Nucleus accumbens (tissue), 56 donors: Measurements from ENCODE around the gene MRRF.
A peak's percentile ranks its signal among the peaks of the same experiment; 100 is the strongest.

ENCODE experiments used
- DNase-seq, 56 donors: peaks; one replicate each; lab custom pipeline; 2025; lab: John Stamatoyannopoulos, UW

Gene MRRF

DNA sequence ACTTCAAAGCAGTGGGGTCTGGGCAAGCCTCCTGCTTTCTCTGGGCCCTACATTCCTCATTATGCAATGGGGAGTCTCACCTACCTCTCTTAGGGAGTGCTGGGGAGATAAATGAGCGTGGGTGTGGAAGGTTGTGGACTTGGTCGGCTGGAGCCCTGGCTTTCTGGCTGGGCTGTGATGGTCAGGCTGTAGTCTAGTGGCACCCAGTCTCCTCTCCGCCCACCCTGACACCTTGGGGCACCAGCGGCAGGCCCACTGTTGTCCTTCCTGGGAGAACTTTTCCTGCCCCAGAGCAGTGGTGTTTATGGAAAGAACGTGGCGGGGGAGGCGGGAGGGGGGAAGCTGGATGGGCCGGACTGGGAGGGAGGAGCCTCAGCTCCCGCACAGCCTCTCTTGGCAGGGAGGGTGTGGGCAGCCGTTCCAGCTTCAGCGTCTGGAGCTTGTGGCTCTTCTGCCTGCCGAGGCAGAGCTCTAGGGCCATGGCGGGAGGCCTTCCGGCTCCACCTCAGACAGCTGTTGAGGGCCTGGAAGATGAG lies 110.3 kb downstream of the MRRF start:
- DNase-seq = peak in 4 of 56 donors; percentile 10 to 39 (median 21)

DNA sequence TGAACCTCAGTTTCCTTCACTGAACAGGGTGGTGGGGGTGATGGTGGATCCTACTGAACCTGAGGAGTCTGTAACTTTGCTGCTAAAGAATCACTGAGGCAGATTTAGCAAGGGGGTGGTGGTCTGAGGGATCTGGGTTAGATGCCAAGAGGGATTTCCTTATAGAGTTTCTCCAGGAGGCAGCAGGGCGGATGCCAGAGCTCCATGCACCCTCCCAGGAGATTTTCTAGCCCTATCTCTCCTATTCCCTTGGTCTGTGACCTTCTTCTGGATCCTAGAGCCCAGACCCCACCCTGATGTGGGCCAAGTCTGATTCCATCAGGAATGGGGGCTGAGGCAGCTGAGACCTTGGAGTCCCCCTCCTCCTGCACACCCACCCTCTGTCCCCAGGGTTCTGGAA lies 112.1 kb downstream of the MRRF start:
- no peak for DNase-seq

DNA sequence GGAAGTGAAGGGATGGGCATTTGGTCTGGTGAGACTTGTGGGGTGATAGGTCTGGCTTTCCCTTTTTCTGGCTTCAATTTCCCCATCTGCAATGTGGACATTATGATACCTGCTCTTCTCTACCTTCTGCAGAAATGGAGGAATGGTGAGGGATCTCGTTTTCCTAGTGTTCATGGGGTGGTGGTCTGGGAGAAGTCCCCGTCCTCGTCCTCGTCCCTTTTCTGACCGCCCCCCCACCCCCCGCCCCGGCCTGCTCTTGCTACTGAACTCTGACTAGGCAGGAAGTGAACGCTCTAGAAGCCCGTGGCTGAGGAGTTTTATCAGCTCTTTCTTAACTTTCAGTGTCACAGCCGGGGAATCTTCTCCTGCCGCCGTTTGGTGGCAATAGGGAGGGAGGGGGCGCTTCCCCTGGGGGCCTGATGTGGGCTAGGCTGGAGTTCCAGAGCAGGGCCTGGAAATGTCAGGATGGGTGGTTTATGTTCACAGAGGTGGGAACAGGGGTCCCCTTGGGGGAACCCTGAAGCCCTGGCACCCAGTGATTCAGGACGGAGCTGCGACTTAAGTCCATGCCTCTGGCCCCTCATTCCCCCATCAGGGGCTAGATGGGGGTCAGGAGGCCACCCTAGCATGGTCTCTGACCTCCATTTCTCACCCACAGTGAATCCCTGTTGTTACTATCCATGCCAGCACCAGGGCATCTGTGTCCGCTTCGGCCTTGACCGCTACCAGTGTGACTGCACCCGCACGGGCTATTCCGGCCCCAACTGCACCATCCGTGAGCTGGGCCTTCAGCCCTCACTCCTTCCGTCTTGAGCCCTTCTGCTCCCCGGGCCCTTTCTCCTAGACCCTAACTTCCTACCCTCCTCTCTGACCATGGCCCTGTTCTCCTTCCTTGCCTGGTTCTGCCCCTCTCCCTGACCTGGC lies 112.8 kb downstream of the MRRF start:
- no peak for DNase-seq

- DNase-seq = no peak
Observed at GRCh38 chr9:122378236-122378635, 113.6 kb downstream of the MRRF start.

DNA sequence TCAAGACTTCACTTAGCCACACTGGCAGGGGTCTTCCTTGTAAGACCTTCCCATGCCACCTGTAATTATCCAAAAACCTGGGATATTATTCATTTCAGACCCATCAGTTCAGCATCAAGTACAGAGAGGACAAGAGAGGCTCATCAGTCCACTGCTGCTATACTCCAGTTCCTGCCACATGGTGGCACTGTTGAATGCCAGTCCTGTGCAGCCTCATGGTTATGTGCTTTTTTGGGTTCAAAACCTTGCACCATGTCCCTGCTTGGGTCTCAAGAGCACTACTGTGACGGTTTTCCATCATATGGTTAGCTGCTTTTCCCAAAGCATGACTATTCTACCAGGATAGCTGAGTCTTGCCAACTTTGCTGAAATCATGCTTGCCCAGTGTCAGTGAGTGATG lies 114.7 kb downstream of the MRRF start:
- no peak for DNase-seq

GRCh38 chr9:122380293-122380692 lies 115.6 kb downstream of the MRRF start:
- DNase-seq = no peak
